HL-60 (cell line): ENCODE data around the gene PARN.

Experiments
- GABPA ChIP-seq: IDR thresholded peaks from 2 replicates; pipeline ENCODE4 v1.6.1; 2012; ENCODE audit warnings: low read depth
- TF ChIP-seq, protein P1 (sequence below): IDR thresholded peaks from one replicate; pipeline ENCODE4 v1.5.1; 2011; ENCODE audit warnings: low read length, control low read depth, inconsistent platforms; ENCODE audit not compliant: insufficient read depth
- TF ChIP-seq, protein P2 (sequence below): IDR thresholded peaks from 2 replicates; pipeline ENCODE4 v1.6.1; 2012; ENCODE audit warnings: low read depth; ENCODE audit not compliant: insufficient replicate concordance

DNA sequence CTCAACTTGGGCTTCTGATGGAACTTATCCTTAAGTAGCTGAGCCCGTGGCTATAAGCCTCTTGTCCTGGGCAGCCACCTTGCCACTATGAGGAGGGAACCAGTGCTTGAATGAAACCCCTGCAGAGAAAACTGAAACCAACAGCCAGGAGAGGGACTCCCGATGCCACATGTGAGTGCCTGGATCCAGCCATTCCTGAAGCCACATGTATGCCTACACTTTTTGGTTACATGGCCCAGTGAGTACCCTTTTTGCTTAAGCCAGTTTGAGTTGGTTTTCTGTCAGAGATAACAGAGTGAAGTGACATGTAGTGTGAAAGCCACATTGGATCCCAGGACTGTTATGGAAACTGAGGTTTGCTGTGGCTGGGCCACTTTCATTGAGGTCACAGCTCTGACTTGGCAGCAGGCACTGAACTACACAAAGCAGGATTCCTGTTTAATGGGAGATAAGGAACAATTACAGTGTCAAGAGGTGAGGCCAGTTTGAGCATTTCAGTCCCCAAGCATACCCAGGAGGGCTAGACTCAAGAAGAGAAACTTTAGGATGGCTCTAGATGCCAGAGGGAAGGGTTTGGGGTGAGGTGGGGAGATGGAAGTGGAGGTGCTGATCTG is 222.2 kb downstream of the PARN start:
- TF ChIP-seq, protein P1, sequence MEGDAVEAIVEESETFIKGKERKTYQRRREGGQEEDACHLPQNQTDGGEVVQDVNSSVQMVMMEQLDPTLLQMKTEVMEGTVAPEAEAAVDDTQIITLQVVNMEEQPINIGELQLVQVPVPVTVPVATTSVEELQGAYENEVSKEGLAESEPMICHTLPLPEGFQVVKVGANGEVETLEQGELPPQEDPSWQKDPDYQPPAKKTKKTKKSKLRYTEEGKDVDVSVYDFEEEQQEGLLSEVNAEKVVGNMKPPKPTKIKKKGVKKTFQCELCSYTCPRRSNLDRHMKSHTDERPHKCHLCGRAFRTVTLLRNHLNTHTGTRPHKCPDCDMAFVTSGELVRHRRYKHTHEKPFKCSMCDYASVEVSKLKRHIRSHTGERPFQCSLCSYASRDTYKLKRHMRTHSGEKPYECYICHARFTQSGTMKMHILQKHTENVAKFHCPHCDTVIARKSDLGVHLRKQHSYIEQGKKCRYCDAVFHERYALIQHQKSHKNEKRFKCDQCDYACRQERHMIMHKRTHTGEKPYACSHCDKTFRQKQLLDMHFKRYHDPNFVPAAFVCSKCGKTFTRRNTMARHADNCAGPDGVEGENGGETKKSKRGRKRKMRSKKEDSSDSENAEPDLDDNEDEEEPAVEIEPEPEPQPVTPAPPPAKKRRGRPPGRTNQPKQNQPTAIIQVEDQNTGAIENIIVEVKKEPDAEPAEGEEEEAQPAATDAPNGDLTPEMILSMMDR: no peak
- TF ChIP-seq, protein P2, sequence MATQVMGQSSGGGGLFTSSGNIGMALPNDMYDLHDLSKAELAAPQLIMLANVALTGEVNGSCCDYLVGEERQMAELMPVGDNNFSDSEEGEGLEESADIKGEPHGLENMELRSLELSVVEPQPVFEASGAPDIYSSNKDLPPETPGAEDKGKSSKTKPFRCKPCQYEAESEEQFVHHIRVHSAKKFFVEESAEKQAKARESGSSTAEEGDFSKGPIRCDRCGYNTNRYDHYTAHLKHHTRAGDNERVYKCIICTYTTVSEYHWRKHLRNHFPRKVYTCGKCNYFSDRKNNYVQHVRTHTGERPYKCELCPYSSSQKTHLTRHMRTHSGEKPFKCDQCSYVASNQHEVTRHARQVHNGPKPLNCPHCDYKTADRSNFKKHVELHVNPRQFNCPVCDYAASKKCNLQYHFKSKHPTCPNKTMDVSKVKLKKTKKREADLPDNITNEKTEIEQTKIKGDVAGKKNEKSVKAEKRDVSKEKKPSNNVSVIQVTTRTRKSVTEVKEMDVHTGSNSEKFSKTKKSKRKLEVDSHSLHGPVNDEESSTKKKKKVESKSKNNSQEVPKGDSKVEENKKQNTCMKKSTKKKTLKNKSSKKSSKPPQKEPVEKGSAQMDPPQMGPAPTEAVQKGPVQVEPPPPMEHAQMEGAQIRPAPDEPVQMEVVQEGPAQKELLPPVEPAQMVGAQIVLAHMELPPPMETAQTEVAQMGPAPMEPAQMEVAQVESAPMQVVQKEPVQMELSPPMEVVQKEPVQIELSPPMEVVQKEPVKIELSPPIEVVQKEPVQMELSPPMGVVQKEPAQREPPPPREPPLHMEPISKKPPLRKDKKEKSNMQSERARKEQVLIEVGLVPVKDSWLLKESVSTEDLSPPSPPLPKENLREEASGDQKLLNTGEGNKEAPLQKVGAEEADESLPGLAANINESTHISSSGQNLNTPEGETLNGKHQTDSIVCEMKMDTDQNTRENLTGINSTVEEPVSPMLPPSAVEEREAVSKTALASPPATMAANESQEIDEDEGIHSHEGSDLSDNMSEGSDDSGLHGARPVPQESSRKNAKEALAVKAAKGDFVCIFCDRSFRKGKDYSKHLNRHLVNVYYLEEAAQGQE: no peak
- TF ChIP-seq GABPA: no peak
